Glutamatergic neuron (in vitro differentiated cells): ENCODE results near the gene F12. TPM values are rescaled to one million over a fixed set of nuclear protein-coding genes. Genes with fewer than 3 reads are reported as not detected.

ENCODE experiments used
- DNase-seq: peaks from one replicate; pipeline ENCODE4 v3.0.0; 2022
- H3K27ac Mint-ChIP-seq: one replicate; pipeline ENCODE4 v1.8.0; 2020; ENCODE audit warnings: mild to moderate bottlenecking, mixed read lengths, inconsistent platforms; ENCODE audit not compliant: unreplicated experiment
- H3K27me3 Mint-ChIP-seq: one replicate; pipeline ENCODE4 v1.8.0; 2020; ENCODE audit warnings: mild to moderate bottlenecking, moderate library complexity, mixed read lengths, inconsistent platforms; ENCODE audit not compliant: unreplicated experiment
- H3K36me3 Mint-ChIP-seq: one replicate; pipeline ENCODE4 v1.8.0; 2020; ENCODE audit warnings: mild to moderate bottlenecking, mixed read lengths, inconsistent platforms; ENCODE audit not compliant: unreplicated experiment
- H3K4me1 Mint-ChIP-seq: one replicate; pipeline ENCODE4 v1.8.0; 2020; ENCODE audit warnings: mild to moderate bottlenecking, low read depth, mixed read lengths, inconsistent platforms; ENCODE audit not compliant: unreplicated experiment
- H3K4me3 Mint-ChIP-seq: one replicate; pipeline ENCODE4 v1.8.0; 2020; ENCODE audit warnings: mild to moderate bottlenecking, mixed read lengths, inconsistent platforms; ENCODE audit not compliant: unreplicated experiment
- H3K9me3 Mint-ChIP-seq: one replicate; pipeline ENCODE4 v1.8.0; 2020; ENCODE audit warnings: mild to moderate bottlenecking, moderate library complexity, mixed read lengths, inconsistent platforms; ENCODE audit not compliant: unreplicated experiment
- total RNA-seq: library from RNA; stranded (reverse); fragmentation: NEBNext Ultra II Directional; extraction: Animal tissue kit (Norgen Biotek cat#: 25700); gene quantifications from one replicate; pipeline ENCODE4 v1.2.1, GENCODE V29; 2021; ENCODE audit not compliant: unreplicated experiment
- TF ChIP-seq, protein P1 (sequence below): fragments of 200-600 bp; sonication (generic); IDR thresholded peaks from one replicate; pipeline ENCODE4 v1.5.0; 2021; ENCODE audit not compliant: partially characterized antibody, unreplicated experiment

F12 gene
- total RNA-seq, 1 donor from 2014 or later: 5.4 TPM

DNA sequence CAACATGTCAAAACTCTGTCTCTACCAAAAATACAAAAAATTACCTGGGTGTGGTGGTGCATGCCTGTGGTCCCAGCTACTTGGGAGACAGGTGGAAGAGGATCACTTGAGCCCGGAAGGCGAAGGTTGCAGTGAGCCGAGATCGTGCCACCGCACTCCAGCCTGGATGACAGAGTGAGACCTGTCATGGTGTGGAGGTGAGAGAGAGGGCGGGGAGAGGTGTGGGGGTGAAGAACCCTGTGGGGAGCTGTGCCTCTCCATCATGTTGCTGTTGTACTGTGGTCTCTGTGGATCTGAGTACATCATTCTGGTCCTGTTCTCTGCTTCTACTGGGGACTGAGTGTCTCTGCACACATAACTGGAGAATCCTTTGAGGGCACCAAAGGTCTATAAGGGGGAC is 36.5 kb downstream of the F12 start:
- Mint-ChIP-seq H3K27ac (no peak overlapping the region), H3K4me1 (peaks cover 9% of the 10 kb centered on the region), H3K27me3 (peaks cover 6% of the 10 kb centered on the region), H3K4me3 (no peak overlapping the region), H3K36me3 (no peaks in the 10 kb centered on the region), H3K9me3 (peaks cover 4% of the 10 kb centered on the region)
- TF ChIP-seq, protein P1, sequence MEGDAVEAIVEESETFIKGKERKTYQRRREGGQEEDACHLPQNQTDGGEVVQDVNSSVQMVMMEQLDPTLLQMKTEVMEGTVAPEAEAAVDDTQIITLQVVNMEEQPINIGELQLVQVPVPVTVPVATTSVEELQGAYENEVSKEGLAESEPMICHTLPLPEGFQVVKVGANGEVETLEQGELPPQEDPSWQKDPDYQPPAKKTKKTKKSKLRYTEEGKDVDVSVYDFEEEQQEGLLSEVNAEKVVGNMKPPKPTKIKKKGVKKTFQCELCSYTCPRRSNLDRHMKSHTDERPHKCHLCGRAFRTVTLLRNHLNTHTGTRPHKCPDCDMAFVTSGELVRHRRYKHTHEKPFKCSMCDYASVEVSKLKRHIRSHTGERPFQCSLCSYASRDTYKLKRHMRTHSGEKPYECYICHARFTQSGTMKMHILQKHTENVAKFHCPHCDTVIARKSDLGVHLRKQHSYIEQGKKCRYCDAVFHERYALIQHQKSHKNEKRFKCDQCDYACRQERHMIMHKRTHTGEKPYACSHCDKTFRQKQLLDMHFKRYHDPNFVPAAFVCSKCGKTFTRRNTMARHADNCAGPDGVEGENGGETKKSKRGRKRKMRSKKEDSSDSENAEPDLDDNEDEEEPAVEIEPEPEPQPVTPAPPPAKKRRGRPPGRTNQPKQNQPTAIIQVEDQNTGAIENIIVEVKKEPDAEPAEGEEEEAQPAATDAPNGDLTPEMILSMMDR: no peak
- DNase-seq: no peak

DNA sequence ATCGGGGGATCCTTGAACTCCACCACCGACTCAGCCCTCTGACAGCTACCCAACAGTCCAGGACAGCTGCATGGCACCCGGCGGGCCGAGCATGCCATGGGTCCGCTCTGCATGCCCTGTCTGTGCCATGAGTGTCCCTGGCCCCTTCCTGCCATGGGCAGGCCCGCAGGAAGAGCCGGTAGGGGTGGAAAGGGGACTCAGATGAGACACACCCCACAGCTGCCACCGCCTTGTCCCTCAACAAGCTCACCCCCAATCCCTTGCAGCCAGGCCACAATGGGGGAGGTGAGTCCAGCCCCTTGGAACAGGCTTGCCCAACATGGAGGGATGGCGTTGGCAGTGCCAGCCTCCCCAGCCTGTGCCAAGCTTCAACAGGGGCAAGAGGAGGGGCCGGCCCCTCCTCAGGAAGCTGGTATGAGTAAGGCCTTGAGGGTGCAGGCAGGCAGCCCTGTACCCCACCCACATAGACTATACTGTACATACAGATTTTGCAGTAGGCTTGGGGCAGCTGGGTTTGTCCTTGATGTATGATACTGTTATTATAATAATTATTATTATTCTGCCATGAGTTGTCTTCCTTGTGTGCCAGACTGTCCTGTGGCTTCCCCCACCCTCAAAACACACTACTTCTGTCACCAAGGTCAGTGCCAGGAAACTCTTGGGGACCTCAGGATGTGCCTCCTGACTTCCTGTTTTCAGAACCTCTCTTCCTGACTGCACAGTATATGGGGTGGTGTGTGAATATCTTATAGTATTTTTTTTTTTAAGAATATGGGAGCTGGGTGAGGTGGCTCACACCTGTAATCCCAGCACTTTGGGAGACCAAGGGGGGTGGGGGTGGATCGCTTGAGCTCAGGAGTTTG is 37.1 kb downstream of the F12 start:
- Mint-ChIP-seq H3K4me1 (peaks cover 9% of the 10 kb centered on the region), H3K27me3 (peaks cover 6% of the 10 kb centered on the region), H3K9me3 (peaks cover 4% of the 10 kb centered on the region), H3K4me3 (no peak overlapping the region), H3K27ac (no peak overlapping the region), H3K36me3 (no peaks in the 10 kb centered on the region)
- DNase-seq: no peak
- TF ChIP-seq, protein P1: no peak

DNA sequence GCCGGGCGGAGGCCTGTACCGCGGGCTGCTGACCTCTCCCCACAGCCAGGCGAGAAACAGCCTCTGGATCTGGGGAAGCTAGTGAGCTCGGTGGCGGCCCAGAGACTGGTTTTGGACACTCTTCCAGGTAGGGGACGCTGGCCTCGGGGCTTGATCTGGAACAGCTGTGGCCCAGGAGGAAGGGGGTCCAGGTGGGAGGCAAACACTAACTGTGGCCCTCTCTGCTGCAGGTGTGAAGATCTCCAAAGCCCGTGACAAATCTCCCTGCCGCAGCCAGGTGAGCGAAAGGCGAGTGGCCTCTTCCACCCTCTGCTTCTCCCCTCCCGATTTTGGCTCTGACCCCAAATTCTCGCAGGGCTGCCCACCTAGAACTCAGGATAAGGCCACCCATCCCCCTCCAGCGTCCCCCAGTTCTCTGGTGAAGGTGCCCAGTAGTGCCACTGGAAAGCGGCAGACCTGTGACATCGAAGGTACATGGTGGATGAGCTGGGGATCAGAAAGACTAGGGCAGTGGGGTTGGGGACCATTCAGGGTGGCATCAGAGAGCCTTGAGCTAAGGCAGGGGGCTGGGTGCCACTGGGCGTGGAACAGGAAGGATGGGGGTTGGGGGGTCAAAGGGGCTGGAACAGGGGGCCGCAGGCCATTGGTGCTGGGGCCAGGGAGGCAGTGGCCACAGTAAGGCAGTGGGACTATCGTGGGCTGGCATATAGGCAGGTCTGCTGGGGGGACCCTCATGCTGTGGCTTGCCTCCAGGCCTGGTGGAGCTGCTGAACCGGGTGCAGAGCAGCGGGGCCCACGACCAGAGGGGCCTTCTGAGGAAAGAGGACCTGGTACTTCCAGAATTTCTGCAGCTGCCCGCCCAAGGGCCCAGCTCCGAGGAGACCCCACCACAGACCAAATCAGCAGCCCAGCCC is 38.0 kb downstream of the F12 start:
- H3K9me3 Mint-ChIP-seq: peaks cover 4% of the 10 kb centered on the region
- no peak for DNase-seq
- H3K4me1 Mint-ChIP-seq: peaks cover 11% of the 10 kb centered on the region
- peaks cover 8% of the 10 kb centered on the region for H3K27me3 Mint-ChIP-seq
- TF ChIP-seq, protein P1: no peak
- no peaks in the 10 kb centered on the region for H3K36me3 Mint-ChIP-seq
- peak overlapping the region; percentile 78 for H3K4me3 Mint-ChIP-seq
- H3K27ac Mint-ChIP-seq: no peak overlapping the region

DNA sequence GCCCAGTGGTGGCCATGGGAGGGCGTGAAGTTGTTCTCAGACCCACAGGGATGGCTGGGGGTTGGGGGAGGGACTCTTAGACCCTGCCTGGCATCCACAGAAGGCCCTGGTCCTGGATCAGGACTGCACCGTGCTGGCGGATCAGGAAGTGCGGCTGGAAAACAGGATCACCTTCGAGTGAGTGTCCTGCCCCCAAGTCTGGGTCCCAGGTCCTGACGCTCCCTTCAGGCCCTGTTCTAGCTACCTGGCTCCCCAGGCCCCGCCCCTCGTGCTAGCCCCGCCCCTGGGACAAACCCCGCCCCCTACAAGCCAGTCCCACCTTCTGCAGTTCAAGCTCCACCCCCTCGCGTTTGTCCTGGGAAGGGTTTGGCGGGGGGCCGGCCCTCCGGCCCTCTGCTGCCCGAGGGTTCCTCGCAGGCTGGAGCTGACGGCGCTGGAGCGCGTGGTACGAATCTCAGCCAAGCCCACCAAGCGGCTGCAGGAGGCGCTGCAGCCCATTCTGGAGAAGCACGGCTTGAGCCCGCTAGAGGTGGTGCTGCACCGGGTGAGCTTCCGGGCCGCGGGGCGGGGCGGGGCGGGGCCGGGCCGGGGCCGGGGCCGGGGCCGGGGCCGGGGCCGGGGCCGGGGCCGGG is 38.8 kb downstream of the F12 start:
- H3K36me3 Mint-ChIP-seq: no peaks in the 10 kb centered on the region
- peaks cover 5% of the 10 kb centered on the region for H3K9me3 Mint-ChIP-seq
- H3K27ac Mint-ChIP-seq: no peak overlapping the region
- H3K4me1 Mint-ChIP-seq: peaks cover 16% of the 10 kb centered on the region
- peak; percentile 89 for DNase-seq
- peaks cover 11% of the 10 kb centered on the region for H3K27me3 Mint-ChIP-seq
- TF ChIP-seq, protein P1: peak; percentile 51
- H3K4me3 Mint-ChIP-seq: peak overlapping the region; percentile 30
